ENCODE results near the gene TUT1. TPM values are rescaled to one million over a fixed set of nuclear protein-coding genes. Genes with fewer than 3 reads are reported as not detected.
"Not testable (repeated sequence)": the region's sequence is repeated elsewhere in the genome, so short reads cannot be mapped to it uniquely, and the experiment has no call there.

Gene TUT1
- total RNA-seq, 1 donor from 2014 or later = 9.5 TPM

GRCh38 chr11:62621567-62622470 is 30.5 kb upstream of the TUT1 start, which contains the start of gene B3GAT3:
Gene B3GAT3, minus strand, starts transcription at chr11:62621986. Its CDS starts 39 bp downstream, at chr11:62621947.
- Histone ChIP-seq H3K27me3 (ENCODE audit: control insufficient read depth, insufficient read depth, low read length) (no peaks in the 10 kb centered on the region), H3K4me3 (ENCODE audit: low read depth, low read length) (peak within 1 kb of the TSS; percentile 68), H3K36me3 (ENCODE audit: control insufficient read depth, insufficient read depth, low read length) (peaks cover 16% of the 10 kb centered on the region)
- FAIRE-seq (no peak), DNase-seq (ENCODE audit: low read depth) (peak; percentile 97)
- no peak for TF ChIP-seq CTCF (IDR thresholded peaks at IDR 0.05; ENCODE audit: insufficient read depth, low read length, severe bottlenecking)

GRCh38 chr11:62621027-62621566 is 29.8 kb upstream of the TUT1 start:
- Histone ChIP-seq H3K4me3 (ENCODE audit: low read depth, low read length) (peak overlapping the region; percentile 68), H3K36me3 (ENCODE audit: control insufficient read depth, insufficient read depth, low read length) (peaks cover 14% of the 10 kb centered on the region), H3K27me3 (ENCODE audit: control insufficient read depth, insufficient read depth, low read length) (no peaks in the 10 kb centered on the region)
- no peak for FAIRE-seq
- no peak for TF ChIP-seq CTCF (IDR thresholded peaks at IDR 0.05; ENCODE audit: insufficient read depth, low read length, severe bottlenecking)
- no peak for DNase-seq (ENCODE audit: low read depth)

GRCh38 chr11:62616957-62617356 is 25.6 kb upstream of the TUT1 start:
- H3K27me3 ChIP-seq (ENCODE audit: control insufficient read depth, insufficient read depth, low read length); FAIRE-seq; H3K4me3 ChIP-seq (ENCODE audit: low read depth, low read length); DNase-seq (ENCODE audit: low read depth); H3K36me3 ChIP-seq (ENCODE audit: control insufficient read depth, insufficient read depth, low read length): not testable (repeated sequence)

GRCh38 chr11:62615521-62615920 is 24.2 kb upstream of the TUT1 start:
- H3K36me3 ChIP-seq (ENCODE audit: control insufficient read depth, insufficient read depth, low read length) = peaks cover 8% of the 10 kb centered on the region
- no peak for DNase-seq (ENCODE audit: low read depth)
- H3K4me3 ChIP-seq (ENCODE audit: low read depth, low read length) = no peak overlapping the region
- FAIRE-seq = no peak
- H3K27me3 ChIP-seq (ENCODE audit: control insufficient read depth, insufficient read depth, low read length) = no peaks in the 10 kb centered on the region
- no peak for TF ChIP-seq CTCF (IDR thresholded peaks at IDR 0.05; ENCODE audit: insufficient read depth, low read length, severe bottlenecking)

- no peaks in the 10 kb centered on the region for H3K27me3 ChIP-seq (ENCODE audit: control insufficient read depth, insufficient read depth, low read length)
- peaks cover 10% of the 10 kb centered on the region for H3K36me3 ChIP-seq (ENCODE audit: control insufficient read depth, insufficient read depth, low read length)
- DNase-seq (ENCODE audit: low read depth) = peak; percentile 73
- no peak overlapping the region for H3K4me3 ChIP-seq (ENCODE audit: low read depth, low read length)
- no peak for TF ChIP-seq CTCF (IDR thresholded peaks at IDR 0.05; ENCODE audit: insufficient read depth, low read length, severe bottlenecking)
- FAIRE-seq = peak; percentile 84
Measured at GRCh38 chr11:62614275-62614674, 23.0 kb upstream of the TUT1 start.

- Histone ChIP-seq H3K4me3 (ENCODE audit: low read depth, low read length) (no peak overlapping the region), H3K36me3 (ENCODE audit: control insufficient read depth, insufficient read depth, low read length) (peaks cover 13% of the 10 kb centered on the region), H3K27me3 (ENCODE audit: control insufficient read depth, insufficient read depth, low read length) (no peaks in the 10 kb centered on the region)
- DNase-seq (ENCODE audit: low read depth) (no peak), FAIRE-seq (no peak)
- no peak for TF ChIP-seq CTCF (IDR thresholded peaks at IDR 0.05; ENCODE audit: insufficient read depth, low read length, severe bottlenecking)
Measured at GRCh38 chr11:62613291-62613778, 22.0 kb upstream of the TUT1 start.
